Nephron progenitor cell (in vitro differentiated cells): ENCODE data around the gene INPP4B.

Experiments used
- DNase-seq: peaks from one replicate; pipeline ENCODE4 v3.0.0; 2021
- H3K27ac Mint-ChIP-seq: 2 replicates; pipeline ENCODE4 v1.8.0; 2021; ENCODE audit warnings: mild to moderate bottlenecking, moderate library complexity, mixed read lengths
- H3K27me3 Mint-ChIP-seq: 2 replicates; pipeline ENCODE4 v1.8.0; 2021; ENCODE audit warnings: mild to moderate bottlenecking, low read depth, mixed read lengths; ENCODE audit not compliant: poor library complexity
- H3K36me3 Mint-ChIP-seq: 2 replicates; pipeline ENCODE4 v1.8.0; 2021; ENCODE audit warnings: low read depth, mixed read lengths
- H3K4me1 Mint-ChIP-seq: 2 replicates; pipeline ENCODE4 v1.8.0; 2021; ENCODE audit warnings: mixed read lengths
- H3K4me3 Mint-ChIP-seq: 2 replicates; pipeline ENCODE4 v1.8.0; 2021; ENCODE audit warnings: mild to moderate bottlenecking, moderate library complexity, mixed read lengths
- H3K9me3 Mint-ChIP-seq: 2 replicates; pipeline ENCODE4 v1.8.0; 2021; ENCODE audit warnings: mild to moderate bottlenecking, moderate library complexity, mixed read lengths
- CTCF ChIP-seq: fragments of 200-600 bp; sonication (generic); IDR thresholded peaks from 2 replicates; pipeline ENCODE4 v1.5.0; 2021; ENCODE audit warnings: antibody characterized with exemption

Gene INPP4B

GRCh38 chr4:142098900-142099545, 747.1 kb downstream of the INPP4B start:
- DNase-seq = no peak
- H3K9me3 Mint-ChIP-seq = no peaks in the 10 kb centered on the region
- TF ChIP-seq CTCF = no peak
- no peak overlapping the region for H3K4me3 Mint-ChIP-seq
- no peaks in the 10 kb centered on the region for H3K4me1 Mint-ChIP-seq
- H3K36me3 Mint-ChIP-seq = peaks cover 5% of the 10 kb centered on the region
- H3K27ac Mint-ChIP-seq = no peak overlapping the region
- H3K27me3 Mint-ChIP-seq = no peaks in the 10 kb centered on the region

- Mint-ChIP-seq H3K27ac (no peak overlapping the region), H3K4me1 (no peaks in the 10 kb centered on the region), H3K27me3 (no peaks in the 10 kb centered on the region), H3K9me3 (no peaks in the 10 kb centered on the region), H3K4me3 (no peak overlapping the region), H3K36me3 (peaks cover 5% of the 10 kb centered on the region)
- no peak for DNase-seq
- TF ChIP-seq CTCF = no peak
Observed at GRCh38 chr4:142098380-142098779, 747.7 kb downstream of the INPP4B start.

GRCh38 chr4:142097015-142097414, 749.1 kb downstream of the INPP4B start:
- H3K27me3 Mint-ChIP-seq = no peaks in the 10 kb centered on the region
- H3K27ac Mint-ChIP-seq = no peak overlapping the region
- H3K4me3 Mint-ChIP-seq = no peak overlapping the region
- no peak for TF ChIP-seq CTCF
- H3K36me3 Mint-ChIP-seq = peaks cover 5% of the 10 kb centered on the region
- H3K4me1 Mint-ChIP-seq = no peaks in the 10 kb centered on the region
- DNase-seq = no peak
- H3K9me3 Mint-ChIP-seq = no peaks in the 10 kb centered on the region

DNA sequence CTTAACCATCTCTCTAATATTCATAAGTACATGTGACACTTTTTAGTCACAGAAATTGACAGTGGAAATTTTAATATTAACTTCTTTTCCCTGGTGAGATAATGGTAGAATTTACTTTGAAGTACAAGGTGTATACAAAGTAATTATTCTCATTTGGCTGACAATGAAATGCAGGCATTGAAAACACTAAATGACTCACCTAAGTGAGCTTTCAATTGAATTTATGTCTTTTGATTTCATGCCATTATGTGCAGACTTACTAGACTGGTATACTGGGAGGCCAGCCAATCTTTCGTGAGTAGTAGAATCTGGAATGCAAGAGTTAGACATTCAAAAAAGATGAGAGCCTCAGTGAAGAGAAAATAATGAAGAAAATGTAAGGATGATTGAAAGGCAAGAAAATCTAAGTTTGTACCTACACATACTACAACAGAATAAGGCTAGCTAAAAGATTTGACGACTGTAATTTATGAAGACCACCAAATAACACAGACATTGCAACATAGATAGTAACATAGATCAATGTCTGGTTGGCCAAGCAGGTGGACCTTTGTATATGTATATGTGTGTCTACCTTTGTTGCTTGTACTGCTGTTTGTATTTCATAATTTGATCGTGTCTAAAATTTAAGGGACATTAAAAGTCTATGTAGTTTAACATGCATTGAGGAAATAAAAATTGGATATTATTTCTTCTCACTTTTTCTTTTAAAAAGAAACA, 750.1 kb downstream of the INPP4B start:
- peaks cover 5% of the 10 kb centered on the region for H3K36me3 Mint-ChIP-seq
- no peaks in the 10 kb centered on the region for H3K9me3 Mint-ChIP-seq
- no peaks in the 10 kb centered on the region for H3K4me1 Mint-ChIP-seq
- H3K27me3 Mint-ChIP-seq = no peaks in the 10 kb centered on the region
- no peak for DNase-seq
- no peak overlapping the region for H3K4me3 Mint-ChIP-seq
- H3K27ac Mint-ChIP-seq = no peak overlapping the region
- TF ChIP-seq CTCF = no peak

- H3K27ac Mint-ChIP-seq = no peak overlapping the region
- H3K27me3 Mint-ChIP-seq = no peaks in the 10 kb centered on the region
- H3K4me1 Mint-ChIP-seq = peaks cover 4% of the 10 kb centered on the region
- H3K9me3 Mint-ChIP-seq = no peaks in the 10 kb centered on the region
- no peak for TF ChIP-seq CTCF
- no peak for DNase-seq
- peaks cover 3% of the 10 kb centered on the region for H3K36me3 Mint-ChIP-seq
- H3K4me3 Mint-ChIP-seq = no peak overlapping the region
Observed at GRCh38 chr4:142092941-142093340, 753.2 kb downstream of the INPP4B start.
